Cortex of kidney (tissue), 1 donor: ENCODE data around the gene CALML3.

ENCODE experiments used
- DNase-seq: peaks from one replicate; lab custom pipeline; 2025; lab: John Stamatoyannopoulos, UW

The CALML3 gene

DNA sequence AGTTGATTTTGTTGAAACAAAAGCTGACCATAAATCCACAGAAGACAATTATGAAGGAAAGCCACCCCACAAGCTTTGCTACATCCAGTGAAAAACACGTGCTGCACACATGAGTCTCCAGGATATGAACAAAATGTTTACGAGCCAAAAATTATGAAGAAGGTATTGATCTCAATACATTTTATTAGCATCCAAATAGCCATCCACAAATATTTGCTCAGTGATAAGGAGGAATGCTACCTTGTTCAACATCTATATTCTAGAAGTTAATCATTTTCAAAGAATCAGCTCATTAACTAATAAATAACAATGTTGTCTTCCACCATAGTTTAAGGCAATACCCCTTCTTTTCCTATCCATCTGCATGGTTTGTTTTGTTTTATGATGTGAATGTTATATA is 42.7 kb downstream of the CALML3 start:
- DNase-seq, result no peak

DNA sequence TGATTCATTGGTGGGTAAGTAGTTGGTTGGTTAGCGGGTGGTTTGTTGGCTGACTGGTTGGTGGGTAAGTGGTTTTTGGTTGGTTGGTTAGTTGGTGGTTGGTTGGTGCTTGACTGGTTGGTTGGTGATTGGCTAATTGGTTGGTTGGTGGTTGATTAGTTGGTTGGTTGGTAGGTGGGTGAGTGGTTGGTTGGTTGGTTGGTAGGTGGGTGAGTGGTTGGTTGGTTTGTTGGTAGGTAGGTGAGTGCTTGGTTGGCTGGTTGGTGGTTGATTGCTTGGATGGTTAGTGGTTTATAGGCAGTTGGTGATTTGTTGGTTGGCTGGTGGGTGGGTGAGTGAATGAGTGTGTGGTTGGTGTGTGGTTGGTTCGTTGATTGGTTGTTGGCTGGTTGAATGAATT is 44.2 kb downstream of the CALML3 start:
- no peak for DNase-seq

DNA sequence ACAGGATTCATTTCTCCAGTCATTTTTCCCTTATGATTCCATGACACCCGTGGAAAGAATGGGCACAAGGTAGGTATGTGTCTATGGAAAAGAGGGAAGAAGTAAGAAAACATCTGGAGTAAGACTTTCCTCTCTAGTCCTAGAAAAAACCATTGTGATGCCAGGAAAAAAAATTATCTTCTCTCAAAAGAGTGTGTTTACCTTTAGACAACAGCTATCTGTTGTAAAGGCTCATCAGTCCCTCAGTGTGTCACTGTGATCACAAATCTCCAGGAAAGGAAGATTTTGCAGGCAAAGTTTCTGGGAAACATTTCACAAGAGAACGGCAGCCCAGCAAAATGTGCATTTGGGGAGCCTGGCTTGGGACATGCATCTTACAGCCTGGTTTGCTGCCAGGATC is 44.8 kb downstream of the CALML3 start:
- DNase-seq, result no peak

DNA sequence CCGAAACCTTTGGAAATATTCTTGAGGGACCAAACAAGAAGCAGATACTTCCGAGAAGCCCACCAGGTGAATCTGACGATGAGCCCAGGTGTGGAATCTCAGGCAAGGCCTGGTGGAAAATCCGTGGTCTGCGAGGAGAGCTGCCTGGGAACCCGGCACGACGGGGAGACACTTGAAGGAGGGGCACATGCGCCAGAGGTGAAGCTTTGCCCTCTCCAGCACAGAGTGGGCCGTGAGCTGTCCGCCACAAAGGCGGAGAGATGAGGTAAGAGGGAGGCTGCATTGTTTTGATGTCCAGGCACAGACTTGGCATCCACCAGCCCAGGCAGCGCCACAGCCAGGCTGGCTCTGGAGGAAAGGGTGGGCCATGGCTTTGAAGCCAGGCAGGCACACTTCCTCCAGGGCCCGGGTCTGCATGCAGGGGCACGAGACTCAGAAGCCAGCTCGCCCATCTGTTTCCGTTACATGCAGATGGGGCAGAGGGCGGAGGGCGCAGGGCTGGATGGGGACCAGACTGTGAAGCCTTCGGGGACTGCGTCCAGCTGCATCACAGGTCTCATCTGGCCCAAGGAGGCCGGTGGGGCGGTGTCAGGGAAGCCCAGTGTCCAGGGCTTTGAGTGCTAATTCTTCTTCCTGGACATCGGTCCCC is 45.4 kb downstream of the CALML3 start:
- DNase-seq, result no peak

DNA sequence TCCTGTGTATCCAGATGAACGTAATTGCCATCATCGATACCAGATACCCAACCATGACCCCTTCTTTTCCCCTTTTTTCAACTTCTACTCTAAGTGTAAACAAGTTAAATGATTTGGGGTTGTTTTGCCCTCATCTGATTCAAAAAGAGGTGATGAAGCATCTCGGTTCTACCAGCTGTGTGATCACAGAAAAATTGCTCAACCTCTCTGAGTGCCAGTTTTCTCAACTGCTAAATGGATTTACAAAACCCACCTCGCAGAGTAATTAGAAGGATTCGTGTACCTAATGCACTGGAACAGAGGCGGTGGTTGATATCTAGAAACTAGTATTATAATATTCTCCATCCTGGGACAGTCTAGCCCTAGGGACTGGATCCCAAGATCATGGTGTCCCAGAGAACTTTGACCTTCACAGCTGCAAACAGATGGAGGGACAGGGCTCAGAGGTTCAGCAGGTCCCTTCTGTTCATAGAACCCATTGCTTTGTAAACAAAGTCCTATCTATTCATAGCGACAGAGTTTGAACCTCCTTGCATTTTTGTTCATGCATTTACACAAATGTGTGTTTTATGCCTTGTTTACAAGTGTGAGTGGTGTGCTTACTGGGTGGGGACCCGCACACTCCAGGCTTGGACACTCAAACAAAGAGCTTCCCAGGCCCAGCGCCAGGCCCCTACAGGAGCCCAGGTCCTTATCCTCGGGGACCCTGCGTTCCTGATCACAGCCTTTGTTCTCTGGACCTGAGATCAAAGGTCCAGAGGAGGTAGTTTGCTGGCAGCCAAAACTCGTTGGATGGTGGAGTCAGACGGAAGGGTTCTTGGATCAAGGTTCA is 46.4 kb downstream of the CALML3 start:
- no peak for DNase-seq

DNA sequence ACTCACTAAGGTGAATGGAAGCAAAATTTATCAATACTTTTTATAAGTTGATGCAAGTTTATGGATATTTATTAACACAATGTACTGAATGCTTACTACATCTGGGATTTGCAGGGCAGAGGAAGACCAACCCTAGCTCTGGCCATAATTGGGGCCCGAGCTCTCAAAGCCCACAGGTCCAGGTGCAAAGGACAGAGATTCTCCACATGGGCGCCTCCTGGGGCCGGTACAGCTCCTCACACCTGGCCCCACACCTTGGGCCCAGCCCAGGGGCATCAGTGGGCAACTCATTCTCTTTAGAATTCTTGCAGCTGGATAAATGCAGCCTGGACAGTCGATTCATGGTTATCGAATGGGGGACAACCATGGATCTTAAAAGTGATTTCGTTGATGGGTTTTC is 47.1 kb downstream of the CALML3 start:
- DNase-seq, result no peak

DNA sequence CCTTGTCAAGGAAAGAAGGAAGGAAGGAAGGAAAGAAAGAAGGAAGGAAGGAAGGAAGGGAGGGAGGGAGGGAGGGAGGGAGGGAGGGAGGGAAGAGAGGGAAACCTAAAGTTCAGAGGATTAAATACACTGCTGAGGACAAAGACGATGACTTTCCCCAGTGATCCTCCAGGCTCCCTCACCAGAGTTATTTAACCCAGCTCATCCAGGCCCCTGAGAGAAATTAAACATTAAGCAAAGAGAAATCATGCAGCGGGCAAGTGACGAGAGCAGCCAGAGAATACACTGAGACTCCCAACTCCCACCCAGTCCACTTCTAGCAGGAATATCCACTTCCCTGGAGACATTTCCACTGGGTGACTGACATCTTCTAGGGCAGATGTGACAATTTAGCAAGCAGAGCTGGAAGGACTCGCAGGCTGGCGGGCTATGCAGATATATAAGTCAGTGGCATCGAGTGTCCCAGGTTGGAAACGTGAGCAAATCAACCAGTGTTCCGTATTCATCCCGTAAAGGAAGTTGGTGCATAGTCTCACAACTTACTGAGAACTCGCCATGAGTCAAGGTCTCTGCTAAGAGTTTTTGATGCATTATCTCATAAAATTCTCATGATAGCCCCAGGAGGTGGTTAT is 48.7 kb downstream of the CALML3 start:
- DNase-seq, result no peak

DNA sequence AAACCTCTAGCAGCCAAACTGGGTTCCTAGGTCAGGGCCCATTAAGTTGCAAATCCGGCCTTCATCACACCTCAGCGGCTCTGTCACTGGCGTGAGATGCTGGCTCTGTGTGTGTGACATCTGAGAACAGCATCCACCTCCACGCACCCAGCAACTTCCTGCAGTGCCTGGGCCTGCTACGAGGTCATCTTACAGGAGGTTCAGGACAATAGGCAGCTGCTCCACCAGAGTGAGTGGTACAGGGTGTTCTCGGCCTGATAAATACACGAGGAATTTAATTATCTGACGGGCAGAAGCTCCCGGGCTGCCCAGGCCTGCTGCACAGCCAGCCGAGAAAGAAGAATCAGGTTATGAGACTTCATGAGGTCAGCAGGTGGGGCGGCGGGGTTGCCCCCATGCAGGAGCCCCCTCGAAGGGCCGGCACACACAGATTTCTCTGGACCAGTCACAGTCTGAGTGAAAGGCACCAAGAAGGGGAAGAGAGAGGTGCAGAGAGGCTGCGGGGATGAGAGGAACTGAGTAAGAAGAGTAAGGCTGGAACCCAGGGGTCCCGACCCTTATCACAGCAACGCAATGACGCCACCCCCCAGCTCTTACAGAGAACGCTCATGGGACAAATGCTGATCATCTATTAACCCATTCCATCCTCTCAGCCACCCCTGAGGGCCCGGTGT is 49.3 kb downstream of the CALML3 start:
- DNase-seq, result no peak

DNA sequence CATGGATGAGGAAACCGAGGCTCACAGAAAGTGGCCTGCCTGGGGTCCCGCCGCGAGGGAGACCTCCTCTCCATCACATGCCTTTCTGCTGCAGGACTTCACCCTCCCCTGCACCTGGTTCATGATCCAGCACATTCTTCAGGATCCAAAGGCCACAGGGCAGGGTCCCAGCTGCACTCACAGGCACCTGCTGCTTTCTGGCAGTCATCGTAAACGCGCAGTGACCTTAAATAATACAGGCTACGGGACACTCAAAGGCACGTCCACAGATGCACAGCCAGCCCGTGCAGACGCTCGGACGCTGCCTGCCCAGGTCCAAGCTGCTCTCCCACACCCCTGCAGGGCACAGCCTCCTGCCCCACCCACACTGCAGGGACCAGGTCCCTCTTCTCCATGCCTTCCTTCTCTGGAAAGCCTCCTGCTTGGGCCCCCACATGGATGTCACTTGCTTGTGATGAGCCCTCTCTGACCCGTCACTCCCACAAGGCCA is 49.9 kb downstream of the CALML3 start:
- no peak for DNase-seq

DNA sequence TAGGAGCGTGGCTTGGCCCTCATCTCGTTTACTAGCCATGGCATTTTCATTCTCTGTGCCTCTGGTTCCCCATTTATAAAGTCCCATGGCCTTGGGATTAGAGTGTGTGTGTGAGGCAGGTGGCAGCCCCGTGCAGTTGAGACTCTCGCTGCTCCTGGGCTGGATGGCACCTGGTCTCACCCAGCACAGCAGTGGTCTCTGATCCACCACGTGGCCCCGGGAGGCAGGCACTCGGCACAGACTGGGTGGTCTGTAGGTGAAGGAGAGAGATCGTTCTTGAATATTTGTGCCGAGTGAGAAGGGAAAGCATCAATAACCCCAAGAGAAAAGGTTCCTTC is 50.4 kb downstream of the CALML3 start:
- no peak for DNase-seq

DNA sequence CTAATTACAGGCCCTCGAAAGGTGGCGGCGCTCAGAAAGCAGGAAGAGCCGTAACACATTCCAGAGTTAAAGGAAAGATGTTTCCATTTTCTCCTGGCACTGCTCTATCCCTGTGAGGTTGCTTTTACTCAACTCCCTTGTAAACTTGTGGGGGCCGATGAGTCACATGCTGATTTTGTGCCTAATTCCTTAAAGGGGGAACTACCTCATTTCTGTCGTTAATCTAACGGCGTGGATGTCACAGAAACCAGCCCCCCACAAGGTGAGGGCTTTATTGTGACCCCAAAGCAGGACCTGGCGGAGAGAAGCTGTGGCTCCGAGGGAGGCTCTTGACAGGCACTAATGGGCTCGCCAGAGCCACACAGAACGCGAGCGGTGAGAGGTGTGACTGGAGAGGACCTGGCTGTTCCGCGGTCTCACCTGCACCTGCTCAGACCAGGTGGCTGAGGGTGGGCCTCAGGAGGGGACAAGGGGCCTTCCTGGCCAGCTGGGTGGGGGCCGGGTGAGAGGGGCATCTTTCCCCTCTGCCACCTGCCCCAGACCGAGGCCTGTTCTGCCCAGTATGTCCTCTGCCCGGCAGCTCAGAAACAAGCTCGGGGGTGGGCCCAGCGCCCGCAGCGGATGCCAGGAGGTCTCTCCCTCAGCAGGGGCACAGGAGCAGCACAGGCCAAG is 50.9 kb downstream of the CALML3 start:
- DNase-seq, result no peak

DNA sequence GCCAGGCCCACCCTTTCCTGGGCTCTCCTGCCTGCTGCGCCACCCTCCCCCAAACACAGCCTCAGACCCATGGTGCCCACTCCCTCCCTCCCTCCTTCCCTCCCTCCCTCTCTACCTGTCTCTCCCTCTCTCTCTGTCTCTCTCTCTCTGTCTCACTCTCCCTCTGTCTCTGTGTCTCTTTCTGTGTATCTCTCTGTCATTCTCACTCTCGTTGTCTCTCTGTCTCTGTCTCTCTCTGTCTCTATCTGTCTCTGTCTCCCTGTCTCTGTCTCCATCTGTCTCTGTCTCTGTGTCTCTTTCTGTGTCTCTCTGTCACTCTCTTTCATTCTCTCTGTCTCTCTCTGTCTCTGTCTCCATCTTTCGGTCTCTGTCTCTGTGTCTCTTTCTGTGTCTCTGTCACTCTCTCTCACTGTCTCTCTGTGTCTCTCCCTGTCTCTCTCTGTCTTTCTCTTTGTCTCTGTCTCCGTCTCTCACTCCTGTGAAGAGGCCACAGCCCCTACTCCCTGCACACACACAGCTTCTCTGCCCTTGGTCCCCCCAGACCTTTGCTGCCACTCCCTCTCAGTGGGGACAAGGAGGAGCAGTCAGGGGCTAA is 51.5 kb downstream of the CALML3 start:
- no peak for DNase-seq
